IMR-90 (cell line): ENCODE data around the gene MTMR11. TPM values are rescaled to one million over a fixed set of nuclear protein-coding genes. Genes with fewer than 3 reads are reported as not detected.

Experiments
- ATAC-seq: fragments of 200-7000 bp; cut with Tn5 transposase; 2 replicates; pipeline ENCODE4 v1.9.1; 2020; ENCODE audit warnings: low read depth, mild to moderate bottlenecking, moderate library complexity
- BruUV-seq: library from RNA; stranded (reverse); fragments of 400-500 nt; replicated peaks from 2 replicates; lab custom pipeline; 2021; lab: Mats Ljungman, UMichigan
- CTCF ChIA-PET: fragments of 300-600 bp; formaldehyde crosslinking; extraction: SDS; loops from one replicate; lab custom pipeline; 2021; ENCODE audit warnings: antibody characterized with exemption; lab: Yijun Ruan, JAX
- POLR2A ChIA-PET: fragments of 300-600 bp; sonication (Branson Sonifier 250); formaldehyde crosslinking; loops from one replicate; lab custom pipeline; 2022; ENCODE audit warnings: antibody characterized with exemption; ENCODE audit not compliant: unreplicated experiment; lab: Charles Lee
- DNase-seq: peaks from one replicate; pipeline ENCODE4 v3.0.0; 2013
- H2AFZ ChIP-seq: replicated peaks from 2 replicates; pipeline ENCODE3; 2013; ENCODE audit warnings: low read length, mild to moderate bottlenecking; ENCODE audit not compliant: poor library complexity
- H2AK5ac ChIP-seq: 2 replicates; pipeline ENCODE4 v1.6.1; 2013; ENCODE audit warnings: low read depth, low read length, inconsistent platforms
- H2AK9ac ChIP-seq: replicated peaks from 2 replicates; pipeline ENCODE3; 2013; ENCODE audit warnings: mild to moderate bottlenecking, low read depth, low read length, moderate library complexity; ENCODE audit not compliant: poor library complexity
- H2BK120ac ChIP-seq: 2 replicates; pipeline ENCODE4 v1.6.1; 2013; ENCODE audit warnings: low read depth, low read length, inconsistent platforms
- H2BK15ac ChIP-seq: 3 replicates; pipeline ENCODE4 v1.6.1; 2013; ENCODE audit warnings: low read depth, low read length, inconsistent platforms
- H2BK20ac ChIP-seq: 2 replicates; pipeline ENCODE4 v1.6.1; 2013; ENCODE audit warnings: low read depth, mild to moderate bottlenecking, inconsistent platforms, low read length, moderate library complexity
- H2BK5ac ChIP-seq: 2 replicates; pipeline ENCODE4 v1.6.1; 2013; ENCODE audit warnings: mild to moderate bottlenecking, low read depth, low read length, inconsistent platforms; ENCODE audit not compliant: poor library complexity, severe bottlenecking
- H3K14ac ChIP-seq: replicated peaks from 2 replicates; pipeline ENCODE4 v1.6.1; 2013; ENCODE audit warnings: low read depth, low read length, inconsistent platforms
- H3K18ac ChIP-seq: 2 replicates; pipeline ENCODE4 v1.6.1; 2013; ENCODE audit warnings: low read depth, low read length, control low read depth
- H3K23ac ChIP-seq: 2 replicates; pipeline ENCODE4 v1.6.1; 2013; ENCODE audit warnings: low read depth, low read length, inconsistent platforms
- H3K27ac ChIP-seq: 2 replicates; pipeline ENCODE4 v1.5.1; 2013; ENCODE audit warnings: mild to moderate bottlenecking, control low read depth, low read length; ENCODE audit not compliant: insufficient read depth
- H3K27me3 ChIP-seq: 2 replicates; pipeline ENCODE4 v1.6.1; 2013; ENCODE audit warnings: low read length; ENCODE audit not compliant: control insufficient read depth, insufficient read depth
- H3K36me3 ChIP-seq: 2 replicates; pipeline ENCODE4 v1.6.1; 2013; ENCODE audit warnings: low read length, mixed read lengths; ENCODE audit not compliant: control insufficient read depth, insufficient read depth
- H3K4ac ChIP-seq: 2 replicates; pipeline ENCODE4 v1.6.1; 2013; ENCODE audit warnings: low read depth, low read length, inconsistent platforms
- H3K4me1 ChIP-seq: 2 replicates; pipeline ENCODE4 v1.6.1; 2013; ENCODE audit warnings: low read length, mixed read lengths; ENCODE audit not compliant: control insufficient read depth, insufficient read depth
- H3K4me2 ChIP-seq: 2 replicates; pipeline ENCODE4 v1.6.1; 2013; ENCODE audit warnings: low read depth, mild to moderate bottlenecking, control low read depth, low read length, moderate library complexity
- H3K4me3 ChIP-seq: 2 replicates; pipeline ENCODE4 v1.5.1; 2013; ENCODE audit warnings: low read depth, mild to moderate bottlenecking, control low read depth, low read length, moderate library complexity; ENCODE audit not compliant: insufficient read depth
- H3K56ac ChIP-seq: 2 replicates; pipeline ENCODE4 v1.6.1; 2013; ENCODE audit warnings: low read length, inconsistent platforms; ENCODE audit not compliant: insufficient read depth; ENCODE audit errors: extremely low read depth
- H3K79me1 ChIP-seq, 2 experiments: 2 replicates each; pipeline ENCODE4 v1.6.1; 2013; ENCODE audit warnings: low read length in 2 of 2, inconsistent platforms in 1 of 2, low read depth in 1 of 2
- H3K9ac ChIP-seq: 2 replicates; pipeline ENCODE4 v1.6.1; 2013; ENCODE audit warnings: low read depth, low read length, control low read depth
- H3K9me1 ChIP-seq: 2 replicates; pipeline ENCODE4 v1.6.1; 2013; ENCODE audit warnings: low read length, inconsistent platforms; ENCODE audit not compliant: insufficient read depth
- H3K9me3 ChIP-seq: 2 replicates; pipeline ENCODE4 v1.6.1; 2013; ENCODE audit warnings: low read length; ENCODE audit not compliant: control insufficient read depth, insufficient read depth
- H4K20me1 ChIP-seq: 2 replicates; pipeline ENCODE4 v1.6.1; 2013; ENCODE audit warnings: low read length, inconsistent platforms; ENCODE audit not compliant: insufficient read depth
- H4K5ac ChIP-seq: 2 replicates; pipeline ENCODE4 v1.6.1; 2013; ENCODE audit warnings: mild to moderate bottlenecking, low read depth, low read length, control low read depth
- H4K8ac ChIP-seq, 2 experiments: 2 replicates each; pipeline ENCODE4 v1.6.1; 2013; ENCODE audit warnings: low read depth in 2 of 2, low read length in 2 of 2, control low read depth in 1 of 2, inconsistent platforms in 1 of 2
- H4K91ac ChIP-seq: 2 replicates; pipeline ENCODE4 v1.6.1; 2013; ENCODE audit warnings: low read depth, low read length, inconsistent platforms; ENCODE audit not compliant: insufficient read depth
- RAD21 ChIP-seq: IDR thresholded peaks from 2 replicates; pipeline ENCODE4 v1.6.1; 2012; ENCODE audit warnings: low read length, improper control_type of control experiment
- WGBS, 2 experiments: methylation state at CpG; one replicate each; pipeline versions ENCODE4 v1.1.5 to v1.1.7; 2013; ENCODE audit warnings: missing lambda C conversion rate in 2 of 2; ENCODE audit not compliant: insufficient read length in 1 of 2; ENCODE audit errors: extremely low coverage in 2 of 2; 5-methylcytosine and 5-hydroxymethylcytosine counted together
- dilution Hi-C: fragments of 300-500 bp; cut with HindIII; formaldehyde crosslinking; loops from one replicate; pipeline ENCODE4 v1.14.3; 2018; ENCODE audit warnings: low sequenced_read_pairs; ENCODE audit not compliant: unreplicated experiment
- in situ Hi-C: fragments of 300-500 bp; cut with MboI; formaldehyde crosslinking; loops from 3 replicates; pipeline ENCODE4 v1.14.3; 2019; ENCODE audit warnings: low sequenced_read_pairs, inconsistent platforms, mixed read lengths
- intact Hi-C: fragments of 100-400 bp; cut with micrococcal nuclease; formaldehyde crosslinking; loops from 2 replicates; pipeline ENCODE4 v1.10.0; 2022
- polyA plus RNA-seq, 3 experiments: library from polyadenylated mRNA; depleted of rRNA; stranded (reverse); fragments of >200 nt; gene quantifications; 2 replicates each; pipeline ENCODE4 v1.2.3, GENCODE V29; 2012; ENCODE audit warnings: low replicate concordance in 1 of 3
- total RNA-seq: library from RNA; depleted of rRNA; stranded (reverse); fragments of >200 nt; gene quantifications from 2 replicates; pipeline ENCODE4 v1.2.3, GENCODE V29; 2012

The MTMR11 gene
- total and polyA plus RNA-seq, 2 of the 4 experiments (the other 2 are of a cell fraction) = 2.0 to 14.6 TPM

DNA sequence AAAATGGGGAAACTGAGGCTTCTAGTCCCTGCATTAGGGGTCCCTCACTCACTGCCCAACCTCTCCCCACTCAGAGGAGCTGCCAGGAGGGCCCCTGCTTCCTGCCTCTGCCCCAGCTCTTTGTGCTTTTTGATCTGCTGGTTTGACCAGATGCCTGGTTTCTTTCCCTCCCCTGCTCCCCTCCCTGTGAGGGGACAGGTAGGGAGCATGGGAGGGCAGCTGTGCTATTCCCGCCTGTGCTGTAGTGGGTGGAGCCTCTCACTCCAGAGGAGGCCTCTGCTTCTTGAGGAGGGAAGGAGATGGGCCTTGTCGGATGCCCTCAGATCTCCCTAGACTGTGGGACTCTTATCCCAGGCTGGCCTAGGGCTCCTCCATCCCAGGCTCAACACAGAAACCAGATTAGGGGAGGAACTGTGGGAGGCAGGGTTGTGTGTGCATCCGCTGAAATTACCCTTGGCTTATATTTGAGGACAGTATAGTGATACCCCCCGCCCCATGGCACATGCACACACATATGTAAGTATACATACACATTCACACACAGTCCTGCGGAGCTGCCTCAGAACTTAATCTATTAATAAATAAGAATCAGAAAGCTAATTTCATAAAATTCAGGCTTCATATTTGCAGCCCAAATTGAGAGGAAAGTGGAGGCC is 32.7 kb downstream of the MTMR11 start:
- dilution Hi-C loops = no loop called here
- Histone ChIP-seq H2BK15ac (no peak overlapping the region), H3K4ac (no peak overlapping the region), H3K79me1 (peaks cover 0 to 10% of the 10 kb centered on the region in 2 experiments; a peak in 3 of 4 replicates), H4K91ac (no peak overlapping the region), H2BK20ac (no peak overlapping the region), H3K4me3 (no peak overlapping the region), H3K27me3 (no peaks in the 10 kb centered on the region), H3K14ac (no peak overlapping the region), H3K18ac (no peak overlapping the region), H3K23ac (no peak overlapping the region), H4K5ac (no peak overlapping the region), H3K9ac (no peak overlapping the region), H2AFZ (no peak overlapping the region), H3K4me2 (no peak overlapping the region), H3K56ac (no peak overlapping the region), H3K36me3 (peaks cover 29% of the 10 kb centered on the region), H2AK5ac (no peak overlapping the region), H3K9me3 (no peaks in the 10 kb centered on the region), H4K20me1 (no peaks in the 10 kb centered on the region), H4K8ac (no peak overlapping the region), H3K27ac (no peak overlapping the region), H3K4me1 (peaks cover 4% of the 10 kb centered on the region), H2BK120ac (no peak overlapping the region), H3K9me1 (peaks cover 8% of the 10 kb centered on the region), H2BK5ac (no peak overlapping the region), H2AK9ac (no peak overlapping the region)
- ChIA-PET POLR2A (no interaction called here), CTCF (no interaction called here)
- TF ChIP-seq RAD21 = no peak
- no peak for ATAC-seq
- BruUV-seq = no TSS peak
- intact Hi-C loops = no loop called here
- WGBS, 2 experiments = no CpG with 5 or more reads among the region's 5 CpGs
- in situ Hi-C loops = loop anchor here (5.0 kb wide), 1 partner anchor 33 kb away; the partner anchor contains the start of gene MTMR11
- DNase-seq = no peak
